ENCODE results near the gene RPTOR. TPM values are rescaled to one million over a fixed set of nuclear protein-coding genes. Genes with fewer than 3 reads are reported as not detected.
A peak's percentile ranks its signal among the peaks of the same experiment; 100 is the strongest.

RPTOR gene
- total RNA-seq, 1 donor, result 27.9 TPM

GRCh38 chr17:80826955-80827645 is 282.5 kb downstream of the RPTOR start:
- no peak overlapping the region for H2AFZ ChIP-seq (ENCODE audit: low read length)
- peak; percentile 29 for TF ChIP-seq CTCF (IDR thresholded peaks at IDR 0.05; ENCODE audit: extremely low read depth, low read depth, low read length)
- H3K27me3 ChIP-seq (ENCODE audit: insufficient read depth, low read length), result no peaks in the 10 kb centered on the region
- peaks cover 19% of the 10 kb centered on the region for H3K4me1 ChIP-seq (ENCODE audit: insufficient read depth, low read length)
- peak overlapping the region; percentile 89 for H3K27ac ChIP-seq (ENCODE audit: low read depth, low read length)
- peaks cover 5% of the 10 kb centered on the region for H3K79me2 ChIP-seq (ENCODE audit: insufficient read depth, low read length)
- DNase-seq (ENCODE audit: insufficient read length, low spot score, missing footprints), result peak; percentile 100
- peaks cover 26% of the 10 kb centered on the region for H3K36me3 ChIP-seq (ENCODE audit: insufficient read depth, low read length)
- peak overlapping the region; percentile 13 for H3K4me3 ChIP-seq (ENCODE audit: insufficient read depth, low read length)
- no peaks in the 10 kb centered on the region for H4K20me1 ChIP-seq (ENCODE audit: insufficient read depth, low read length)
- peak overlapping the region; percentile 70 for H3K4me2 ChIP-seq (ENCODE audit: insufficient read depth, low read length)
- no peaks in the 10 kb centered on the region for H3K9me3 ChIP-seq (ENCODE audit: low read depth, low read length)

GRCh38 chr17:80827646-80828643 is 283.3 kb downstream of the RPTOR start:
- Histone ChIP-seq H3K4me1 (ENCODE audit: insufficient read depth, low read length) (peaks cover 26% of the 10 kb centered on the region), H3K36me3 (ENCODE audit: insufficient read depth, low read length) (peaks cover 18% of the 10 kb centered on the region)
- no peak for TF ChIP-seq CTCF (IDR thresholded peaks at IDR 0.05; ENCODE audit: extremely low read depth, low read depth, low read length)

GRCh38 chr17:80829166-80829813 is 284.7 kb downstream of the RPTOR start:
- Histone ChIP-seq H4K20me1 (ENCODE audit: insufficient read depth, low read length) (no peaks in the 10 kb centered on the region), H3K36me3 (ENCODE audit: insufficient read depth, low read length) (peaks cover 10% of the 10 kb centered on the region), H3K79me2 (ENCODE audit: insufficient read depth, low read length) (peaks cover 5% of the 10 kb centered on the region), H3K27ac (ENCODE audit: low read depth, low read length) (no peak overlapping the region), H3K4me2 (ENCODE audit: insufficient read depth, low read length) (no peak overlapping the region), H3K4me1 (ENCODE audit: insufficient read depth, low read length) (peaks cover 37% of the 10 kb centered on the region), H3K27me3 (ENCODE audit: insufficient read depth, low read length) (no peaks in the 10 kb centered on the region), H3K4me3 (ENCODE audit: insufficient read depth, low read length) (no peak overlapping the region), H2AFZ (ENCODE audit: low read length) (no peak overlapping the region), H3K9me3 (ENCODE audit: low read depth, low read length) (no peaks in the 10 kb centered on the region)
- no peak for DNase-seq (ENCODE audit: insufficient read length, low spot score, missing footprints)
- no peak for TF ChIP-seq CTCF (IDR thresholded peaks at IDR 0.05; ENCODE audit: extremely low read depth, low read depth, low read length)

More at GRCh38 chr17:80827646-80828643, 283.3 kb downstream of the RPTOR start:
- Histone ChIP-seq H2AFZ (ENCODE audit: low read length) (no peak overlapping the region), H4K20me1 (ENCODE audit: insufficient read depth, low read length) (no peaks in the 10 kb centered on the region), H3K4me2 (ENCODE audit: insufficient read depth, low read length) (peak overlapping the region; percentile 70), H3K9me3 (ENCODE audit: low read depth, low read length) (no peaks in the 10 kb centered on the region), H3K79me2 (ENCODE audit: insufficient read depth, low read length) (peaks cover 5% of the 10 kb centered on the region), H3K27ac (ENCODE audit: low read depth, low read length) (peak overlapping the region; percentile 89), H3K27me3 (ENCODE audit: insufficient read depth, low read length) (no peaks in the 10 kb centered on the region), H3K4me3 (ENCODE audit: insufficient read depth, low read length) (no peak overlapping the region)
- peak; percentile 74 for DNase-seq (ENCODE audit: insufficient read length, low spot score, missing footprints)
